OCI-LY3 (cell line): ENCODE results near the gene SASH1.

ENCODE experiments used
- CTCF ChIP-seq: fragments of 200-600, 300-600 bp; sonication (generic); IDR thresholded peaks from 2 replicates; pipeline ENCODE4 v1.5.1; 2014; ENCODE audit warnings: antibody characterized with exemption, low read length, low read depth
- EZH2phosphoT487 ChIP-seq: fragments of 200-600 bp; shearing (Covaris generic); IDR thresholded peaks from 2 replicates; pipeline ENCODE4 v1.6.1; 2018; ENCODE audit warnings: antibody characterized with exemption, mixed run types, low read depth

DNA sequence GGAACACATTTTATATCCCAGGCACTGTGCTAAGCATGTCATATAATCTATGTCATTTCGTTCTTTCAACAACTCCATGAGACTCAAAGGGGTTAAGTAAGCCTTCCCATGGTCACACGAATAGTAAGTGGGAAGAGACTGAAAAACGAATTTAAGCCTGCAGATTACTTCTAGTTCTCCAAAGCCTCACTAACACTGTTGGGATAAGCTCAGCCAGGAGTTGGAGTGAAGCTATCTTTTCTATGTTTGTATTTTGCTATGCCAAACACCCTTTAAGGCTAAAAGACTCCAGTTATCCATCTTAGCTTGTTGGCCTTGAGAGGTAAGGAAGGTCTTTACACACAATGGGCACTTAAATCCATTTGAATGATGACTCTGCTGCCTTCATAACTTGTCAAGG, 256.1 kb downstream of the SASH1 start:
- TF ChIP-seq CTCF: no peak
- TF ChIP-seq EZH2phosphoT487: no peak
